K562 (cell line): Measurements from ENCODE around the gene USP32.

Experiments used
- E4F1 ChIP-seq: fragments of 250-450 bp; sonication (Bioruptor Pico); IDR thresholded peaks from 2 replicates; pipeline ENCODE4 v1.5.0; 2021; ENCODE audit warnings: mild to moderate bottlenecking, borderline replicate concordance
- MBD1 ChIP-seq: fragments of 250-450 bp; sonication (Bioruptor Pico); IDR thresholded peaks from 2 replicates; pipeline ENCODE4 v1.8.0; 2022; ENCODE audit warnings: inconsistent platforms
- MEF2A ChIP-seq: IDR thresholded peaks from 2 replicates; pipeline ENCODE4 v1.6.1; 2011; ENCODE audit warnings: low read depth, mild to moderate bottlenecking, low read length, moderate library complexity; ENCODE audit not compliant: control insufficient read depth
- NFE2 ChIP-seq: IDR thresholded peaks from 2 replicates; pipeline ENCODE4 v1.6.1; 2014; ENCODE audit warnings: antibody characterized with exemption, low read depth
- RCOR1 ChIP-seq, 2 experiments: IDR thresholded peaks; 2 replicates each; pipeline ENCODE4 v1.6.1; 2012; ENCODE audit warnings: low read depth in 2 of 2, low read length in 2 of 2, borderline replicate concordance in 1 of 2, improper control_type of control experiment in 1 of 2
- SMAD2 ChIP-seq: fragments of 150-350 bp; IDR thresholded peaks from 2 replicates; pipeline ENCODE4 v1.6.1; 2014; ENCODE audit warnings: low read depth, mild to moderate bottlenecking, low read length

- TF ChIP-seq RCOR1 (IDR thresholded peaks at IDR 0.05; ENCODE audit: borderline replicate concordance in 1 of 2, low read depth in 2 of 2, low read length in 2 of 2) (no peak), MEF2A (no peak), SMAD2 (no peak), NFE2 (no peak), MBD1 (CRISPR knock-in tag) (no peak), E4F1 (CRISPR knock-in tag) (no peak)
Observed at GRCh38 chr17:60436676-60437075, 44.7 kb upstream of the USP32 start.
